Measurements from ENCODE around the gene ACADVL. TPM values are rescaled to one million over a fixed set of nuclear protein-coding genes. Genes with fewer than 3 reads are reported as not detected.

The ACADVL gene
- polyA plus RNA-seq, 1 experiment: 217 TPM

- Histone ChIP-seq H3K9me3 (ENCODE audit: control insufficient read depth, insufficient read depth, low read length) (no peaks in the 10 kb centered on the region; the same call in 1 of the 2 replicates), H3K27ac (ENCODE audit: low read depth, low read length) (no peak overlapping the region), H3K4me3 (ENCODE audit: low read depth, low read length) (no peak overlapping the region), H3K27me3 (ENCODE audit: control insufficient read depth, insufficient read depth, low read length) (peaks cover 8% of the 10 kb centered on the region)
- DNase-seq (ENCODE audit: low read depth, low spot score): no peak
- POLR2A ChIA-PET: interaction anchor here (1.1 kb wide), 1 partner anchor 42 kb away, joined by 10 read pairs; no protein-coding TSS in a partner anchor
- CTCF ChIA-PET: no interaction called here
- no peak for TF ChIP-seq CTCF (IDR thresholded peaks at IDR 0.05; ENCODE audit: low read depth, low read length)
Observed at GRCh38 chr17:7263801-7264078, 44.0 kb downstream of the ACADVL start.

- CTCF ChIA-PET: interaction anchor here (1.1 to 1.2 kb wide), 3 partner anchors 12 to 30 kb away, joined by 4 to 7 read pairs (median 4); no protein-coding TSS in a partner anchor
Observed at GRCh38 chr17:7266784-7267183, 47.0 kb downstream of the ACADVL start.

More at GRCh38 chr17:7266784-7267183, 47.0 kb downstream of the ACADVL start:
- no peak for TF ChIP-seq CTCF (IDR thresholded peaks at IDR 0.05; ENCODE audit: low read depth, low read length)
- POLR2A ChIA-PET: interaction anchor here (1.5 kb wide), 1 partner anchor 24 kb away, joined by 5 read pairs; no protein-coding TSS in a partner anchor
- H3K4me3 ChIP-seq (ENCODE audit: low read depth, low read length): no peak overlapping the region
- no peak overlapping the region for H3K27ac ChIP-seq (ENCODE audit: low read depth, low read length)
- no peak for DNase-seq (ENCODE audit: low read depth, low spot score)
- H3K9me3 ChIP-seq (ENCODE audit: control insufficient read depth, insufficient read depth, low read length): no peaks in the 10 kb centered on the region; the same call in 1 of the 2 replicates
- H3K27me3 ChIP-seq (ENCODE audit: control insufficient read depth, insufficient read depth, low read length): peaks cover 8% of the 10 kb centered on the region

Small RNA genes lying within 50 kb of the gene (small RNA-seq; reads per million reads assigned to genes)
- gene AC120057.4 (ENCODE audit: insufficient read length, low read depth) (not detected), gene MIR324 (ENCODE audit: insufficient read length, low read depth) (1,123 reads per million, percentile 96 among the genes with 10 or more reads in this experiment), gene RF00019 (ENCODE audit: insufficient read length, low read depth) (not detected)

Other genes with a start within 250 kb of the ACADVL start
- gene ALOX12, start 223.9 kb upstream of the ACADVL start, polyA plus RNA-seq (2011; rRNA removed): not detected in 2 replicates
- gene RNASEK, start 207.3 kb upstream of the ACADVL start, polyA plus RNA-seq (2011; rRNA removed): 240 and 332 TPM in 2 replicates
- gene BCL6B, start 196.9 kb upstream of the ACADVL start, polyA plus RNA-seq (2011; rRNA removed): 0.02 TPM in 1 of 2 replicates, not detected in the other
- gene SLC16A13, start 183.9 kb upstream of the ACADVL start, polyA plus RNA-seq (2011; rRNA removed): 1.5 and 1.7 TPM in 2 replicates
- gene SLC16A11, start 175.8 kb upstream of the ACADVL start, polyA plus RNA-seq (2011; rRNA removed): not detected in 2 replicates
- not detected in 2 replicates for gene CLEC10A, start 139.7 kb upstream of the ACADVL start, polyA plus RNA-seq (2011; rRNA removed)
- not detected in 2 replicates for gene ASGR2, start 105.1 kb upstream of the ACADVL start, polyA plus RNA-seq (2011; rRNA removed)
- gene ASGR1, start 40.6 kb upstream of the ACADVL start, polyA plus RNA-seq (2011; rRNA removed): 1.1 and 1.5 TPM in 2 replicates
- 10.2 and 11.6 TPM in 2 replicates for gene DLG4, start 102 bp upstream of the ACADVL start, polyA plus RNA-seq (2011; rRNA removed)
- gene DVL2, start 14.6 kb downstream of the ACADVL start, polyA plus RNA-seq (2011; rRNA removed): 5.1 and 8.2 TPM in 2 replicates
- gene PHF23, start 19.5 kb downstream of the ACADVL start, polyA plus RNA-seq (2011; rRNA removed): 56.3 and 58.7 TPM in 2 replicates
- gene GABARAP, start 22.5 kb downstream of the ACADVL start, polyA plus RNA-seq (2011; rRNA removed): 929 and 984 TPM in 2 replicates
- gene CTDNEP1, start 31.8 kb downstream of the ACADVL start, polyA plus RNA-seq (2011; rRNA removed): 115 and 151 TPM in 2 replicates
- gene ELP5, start 32.3 kb downstream of the ACADVL start, polyA plus RNA-seq (2011; rRNA removed): 25.9 and 28.0 TPM in 2 replicates
- gene CLDN7, start 42.5 kb downstream of the ACADVL start, polyA plus RNA-seq (2011; rRNA removed): 0.84 and 1.0 TPM in 2 replicates
- gene SLC2A4, start 61.8 kb downstream of the ACADVL start, polyA plus RNA-seq (2011; rRNA removed): 0.15 and 0.21 TPM in 2 replicates
- 0.02 TPM in 1 of 2 replicates, not detected in the other for gene YBX2, start 74.7 kb downstream of the ACADVL start, polyA plus RNA-seq (2011; rRNA removed)
- gene EIF5A, start 87.7 kb downstream of the ACADVL start, polyA plus RNA-seq (2011; rRNA removed): 466 and 469 TPM in 2 replicates
- 21.5 and 22.2 TPM in 2 replicates for gene GPS2, start 95.4 kb downstream of the ACADVL start, polyA plus RNA-seq (2011; rRNA removed)
- gene NEURL4, start 109.4 kb downstream of the ACADVL start, polyA plus RNA-seq (2011; rRNA removed): 7.3 and 9.6 TPM in 2 replicates
- gene ACAP1, start 116.6 kb downstream of the ACADVL start, polyA plus RNA-seq (2011; rRNA removed): 0.35 and 0.74 TPM in 2 replicates
- 12.1 and 13.8 TPM in 2 replicates for gene KCTD11, start 132.2 kb downstream of the ACADVL start, polyA plus RNA-seq (2011; rRNA removed)
- gene TMEM95, start 135.2 kb downstream of the ACADVL start, polyA plus RNA-seq (2011; rRNA removed): not detected in 2 replicates
- gene TNK1, start 161.2 kb downstream of the ACADVL start, polyA plus RNA-seq (2011; rRNA removed): 0.22 and 0.25 TPM in 2 replicates
- gene PLSCR3, start 174.6 kb downstream of the ACADVL start, polyA plus RNA-seq (2011; rRNA removed): 35.2 and 53.0 TPM in 2 replicates
- gene TMEM256, start 184.2 kb downstream of the ACADVL start, polyA plus RNA-seq (2011; rRNA removed): 83.8 and 104 TPM in 2 replicates
- gene NLGN2, start 187.9 kb downstream of the ACADVL start, polyA plus RNA-seq (2011; rRNA removed): 8.9 and 12.4 TPM in 2 replicates
- gene SPEM1, start 200.4 kb downstream of the ACADVL start, polyA plus RNA-seq (2011; rRNA removed): not detected in 2 replicates
- gene SPEM2, start 205.7 kb downstream of the ACADVL start, polyA plus RNA-seq (2011; rRNA removed): not detected in 2 replicates
- gene SPEM3, start 208.9 kb downstream of the ACADVL start, polyA plus RNA-seq (2011; rRNA removed): not detected in 2 replicates
- gene TMEM102, start 215.5 kb downstream of the ACADVL start, polyA plus RNA-seq (2011; rRNA removed): 1.0 and 1.1 TPM in 2 replicates
- 0.58 and 0.63 TPM in 2 replicates for gene FGF11, start 219.6 kb downstream of the ACADVL start, polyA plus RNA-seq (2011; rRNA removed)
- gene CHRNB1, start 225.1 kb downstream of the ACADVL start, polyA plus RNA-seq (2011; rRNA removed): 5.3 and 6.3 TPM in 2 replicates

Measured in AG04450 (cell line).